Muscle layer of duodenum (tissue), 2 donors: ENCODE measurements around the gene MFSD1.

Source experiments
- H3K27ac ChIP-seq: one replicate; pipeline ENCODE4 v1.7.0; 2013; ENCODE audit warnings: mild to moderate bottlenecking, low read length
- H3K27me3 ChIP-seq: one replicate; pipeline ENCODE4 v1.7.0; 2013; ENCODE audit warnings: low read depth, mild to moderate bottlenecking, control low read depth, low read length
- H3K36me3 ChIP-seq, 2 donors: one replicate each; pipeline ENCODE4 v1.7.0; 2013; ENCODE audit warnings: low read length in 2 of 2, control low read depth in 1 of 2, mild to moderate bottlenecking in 1 of 2; ENCODE audit not compliant: insufficient read depth in 2 of 2, control insufficient read depth in 1 of 2
- H3K4me1 ChIP-seq, 2 donors: one replicate each; pipeline ENCODE4 v1.7.0; 2013; ENCODE audit warnings: low read length in 2 of 2, mild to moderate bottlenecking in 2 of 2, control low read depth in 1 of 2, moderate library complexity in 1 of 2; ENCODE audit not compliant: insufficient read depth in 2 of 2, control insufficient read depth in 1 of 2
- H3K4me3 ChIP-seq, 2 donors: one replicate each; pipeline ENCODE4 v1.7.0; 2013; ENCODE audit warnings: low read length in 2 of 2, low read depth in 1 of 2, mild to moderate bottlenecking in 1 of 2
- H3K9me3 ChIP-seq, 2 donors: one replicate each; pipeline ENCODE4 v1.7.0; 2013; ENCODE audit warnings: low read length in 2 of 2, control low read depth in 1 of 2, mild to moderate bottlenecking in 1 of 2; ENCODE audit not compliant: control insufficient read depth in 1 of 2
- donor health status: healthy.

Gene MFSD1

DNA sequence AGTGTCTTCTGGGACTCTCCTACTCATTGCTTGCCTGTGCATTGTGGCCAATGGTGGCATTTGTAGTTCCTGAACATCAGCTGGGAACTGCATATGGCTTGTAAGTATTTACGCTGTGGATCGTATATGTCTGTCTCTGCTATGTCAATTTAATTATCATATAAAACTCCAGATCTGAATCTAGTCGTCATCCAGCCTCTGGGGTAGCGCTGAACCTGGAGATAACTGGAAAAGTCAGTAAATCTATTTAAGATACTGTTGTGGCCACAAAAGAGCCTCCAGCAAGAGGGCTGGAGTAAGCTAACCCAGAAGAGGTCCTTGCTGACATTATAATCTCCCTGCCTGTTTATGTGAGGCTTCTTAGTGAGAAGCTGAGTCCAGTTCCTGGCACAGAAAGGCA lies 21.6 kb downstream of the MFSD1 start:
- Histone ChIP-seq H3K4me1 (no peaks in the 10 kb centered on the region), H3K27me3 (no peaks in the 10 kb centered on the region), H3K9me3 (no peaks in the 10 kb centered on the region), H3K27ac (no peak overlapping the region), H3K36me3 (peaks cover 43 to 68% of the 10 kb centered on the region in 2 donors), H3K4me3 (no peak overlapping the region)

DNA sequence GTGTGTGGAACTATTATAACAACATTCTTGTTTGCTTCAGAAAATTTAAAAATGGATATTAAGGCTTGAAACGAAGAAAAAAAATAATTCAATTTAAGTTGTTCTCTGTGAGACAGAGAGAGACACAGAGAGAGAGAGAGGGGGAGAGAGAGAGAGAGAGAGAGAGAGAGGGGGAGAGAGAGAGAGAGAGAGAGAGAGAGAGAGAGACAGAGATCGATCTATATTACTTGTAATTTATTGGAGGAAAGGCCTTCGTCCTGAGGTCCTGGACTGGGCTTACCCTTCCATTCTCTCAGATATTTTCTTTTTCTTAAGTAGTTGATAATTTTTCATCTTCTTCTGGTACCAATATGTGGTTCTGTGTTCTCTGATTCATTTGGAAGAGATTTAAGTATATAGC lies 25.9 kb downstream of the MFSD1 start:
- no peak overlapping the region for H3K27ac ChIP-seq
- peaks cover 45 to 73% of the 10 kb centered on the region in 2 donors for H3K36me3 ChIP-seq
- no peaks in the 10 kb centered on the region for H3K9me3 ChIP-seq
- H3K4me3 ChIP-seq = no peak overlapping the region
- no peaks in the 10 kb centered on the region for H3K27me3 ChIP-seq
- H3K4me1 ChIP-seq = no peaks in the 10 kb centered on the region

DNA sequence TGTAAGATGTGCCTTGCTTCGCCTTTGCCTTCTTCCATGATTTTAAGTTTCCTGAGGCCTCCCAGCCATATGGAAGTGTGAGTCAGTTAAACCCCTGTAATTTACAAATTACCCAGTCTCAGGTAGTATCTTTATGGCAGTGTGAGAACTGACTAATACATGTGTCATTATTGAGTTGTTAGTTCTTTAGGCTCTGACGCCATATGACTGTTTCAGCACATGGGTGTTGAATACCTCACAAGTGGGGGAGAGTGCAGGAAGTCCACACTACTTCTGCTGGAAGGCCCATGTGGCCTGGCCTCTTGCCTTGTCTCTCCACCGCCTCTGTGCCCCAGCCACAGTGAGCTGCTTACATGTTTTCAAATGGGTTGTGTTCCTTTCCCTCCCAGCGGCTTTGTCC lies 28.5 kb downstream of the MFSD1 start:
- no peak overlapping the region for H3K4me3 ChIP-seq
- H3K9me3 ChIP-seq = no peaks in the 10 kb centered on the region
- no peak overlapping the region for H3K27ac ChIP-seq
- H3K27me3 ChIP-seq = no peaks in the 10 kb centered on the region
- peaks cover 23 to 50% of the 10 kb centered on the region in 2 donors for H3K36me3 ChIP-seq
- no peaks in the 10 kb centered on the region for H3K4me1 ChIP-seq

DNA sequence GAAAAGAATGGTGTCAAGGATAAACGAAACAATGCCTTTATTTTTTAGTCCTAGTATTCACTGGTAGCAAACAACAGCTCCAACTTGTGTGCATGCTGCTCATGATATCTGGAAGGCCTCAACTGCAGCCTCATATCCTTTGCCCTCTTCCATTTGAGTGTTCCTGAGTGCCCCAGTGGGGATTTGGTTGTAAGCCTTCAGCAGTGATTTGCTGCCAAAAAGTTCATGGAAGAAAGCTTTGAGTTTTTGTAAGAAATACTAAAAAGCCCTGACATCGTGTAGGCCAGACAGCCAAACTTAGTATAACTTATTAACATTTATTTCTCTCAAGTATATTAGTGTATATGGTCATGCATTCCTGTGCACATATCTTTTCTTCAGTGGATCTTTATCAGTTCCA lies 30.0 kb downstream of the MFSD1 start:
- peaks cover 22 to 49% of the 10 kb centered on the region in 2 donors for H3K36me3 ChIP-seq
- H3K9me3 ChIP-seq = no peaks in the 10 kb centered on the region
- no peaks in the 10 kb centered on the region for H3K4me1 ChIP-seq
- H3K27me3 ChIP-seq = no peaks in the 10 kb centered on the region
- H3K27ac ChIP-seq = no peak overlapping the region
- no peak overlapping the region for H3K4me3 ChIP-seq

GRCh38 chr3:158835631-158836030 lies 33.8 kb downstream of the MFSD1 start:
- Histone ChIP-seq H3K4me3 (no peak overlapping the region), H3K4me1 (no peaks in the 10 kb centered on the region), H3K9me3 (no peaks in the 10 kb centered on the region), H3K36me3 (peaks cover 9 to 24% of the 10 kb centered on the region in 2 donors), H3K27ac (no peak overlapping the region), H3K27me3 (no peaks in the 10 kb centered on the region)

DNA sequence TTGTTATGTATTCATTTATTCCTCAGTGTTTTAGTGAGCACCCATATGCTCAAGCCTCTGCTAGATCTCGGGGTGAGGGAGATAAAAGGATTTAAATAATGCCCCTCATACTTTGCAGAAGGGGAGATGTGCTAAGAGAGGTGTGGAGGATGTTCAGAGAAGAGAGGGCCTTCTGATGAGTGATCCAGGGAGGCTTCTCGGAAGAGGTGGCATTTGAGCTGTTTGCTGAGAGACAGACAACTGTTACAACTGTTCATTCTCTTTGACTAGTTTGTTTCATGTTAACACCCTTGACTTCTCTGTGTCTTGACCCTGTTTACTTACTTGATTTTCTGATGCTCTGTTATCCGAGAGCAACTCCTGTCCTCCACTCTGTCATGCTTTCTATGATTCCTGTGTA lies 34.5 kb downstream of the MFSD1 start:
- H3K4me1 ChIP-seq = no peaks in the 10 kb centered on the region
- H3K36me3 ChIP-seq = peaks cover 7 to 18% of the 10 kb centered on the region in 2 donors
- no peak overlapping the region for H3K4me3 ChIP-seq
- no peaks in the 10 kb centered on the region for H3K27me3 ChIP-seq
- no peaks in the 10 kb centered on the region for H3K9me3 ChIP-seq
- no peak overlapping the region for H3K27ac ChIP-seq

DNA sequence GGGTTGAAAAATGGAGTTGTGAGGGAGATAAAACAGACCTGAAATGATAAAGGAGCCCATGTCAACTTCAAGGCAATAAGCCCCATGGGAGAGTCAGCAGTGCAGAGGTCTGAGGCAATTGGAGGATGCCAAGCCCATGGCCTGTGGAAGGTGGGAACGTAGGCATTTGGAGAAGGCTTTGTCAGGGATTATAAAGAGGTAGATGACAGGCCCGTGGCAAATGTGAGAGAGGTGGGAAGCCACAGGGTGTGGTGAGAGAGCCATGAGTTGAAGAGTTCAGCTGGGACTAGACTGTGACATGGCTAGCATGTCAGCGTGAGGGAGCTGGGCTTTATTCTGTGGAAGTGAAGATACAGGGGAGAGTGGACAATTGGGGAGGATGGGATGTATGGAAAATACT lies 35.4 kb downstream of the MFSD1 start:
- no peaks in the 10 kb centered on the region for H3K4me1 ChIP-seq
- peaks cover 3 to 8% of the 10 kb centered on the region in 2 donors for H3K36me3 ChIP-seq
- no peaks in the 10 kb centered on the region for H3K9me3 ChIP-seq
- H3K4me3 ChIP-seq = no peak overlapping the region
- H3K27ac ChIP-seq = no peak overlapping the region
- no peaks in the 10 kb centered on the region for H3K27me3 ChIP-seq

DNA sequence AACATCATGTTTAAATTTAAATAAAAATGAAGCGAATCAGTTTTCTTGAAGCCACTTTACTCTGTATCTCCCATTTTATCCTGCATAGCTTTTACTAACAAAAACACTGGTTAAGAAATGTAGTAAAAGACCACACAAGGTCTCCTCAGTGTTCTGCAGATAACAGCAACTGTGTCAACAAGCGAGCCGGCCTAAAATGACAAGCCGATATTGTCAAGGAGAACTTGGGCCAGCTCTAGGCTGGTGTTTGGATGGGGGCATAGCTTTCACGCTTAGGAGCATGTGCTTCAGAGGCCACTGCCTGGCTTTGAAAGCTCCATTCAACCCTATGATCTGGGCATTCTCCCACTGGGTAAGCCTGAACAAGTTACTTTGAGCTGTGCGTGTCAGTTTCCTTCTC lies 38.1 kb downstream of the MFSD1 start:
- Histone ChIP-seq H3K4me1 (no peaks in the 10 kb centered on the region), H3K36me3 (no peaks in the 10 kb centered on the region), H3K9me3 (no peaks in the 10 kb centered on the region), H3K27ac (no peak overlapping the region), H3K27me3 (no peaks in the 10 kb centered on the region), H3K4me3 (no peak overlapping the region)

DNA sequence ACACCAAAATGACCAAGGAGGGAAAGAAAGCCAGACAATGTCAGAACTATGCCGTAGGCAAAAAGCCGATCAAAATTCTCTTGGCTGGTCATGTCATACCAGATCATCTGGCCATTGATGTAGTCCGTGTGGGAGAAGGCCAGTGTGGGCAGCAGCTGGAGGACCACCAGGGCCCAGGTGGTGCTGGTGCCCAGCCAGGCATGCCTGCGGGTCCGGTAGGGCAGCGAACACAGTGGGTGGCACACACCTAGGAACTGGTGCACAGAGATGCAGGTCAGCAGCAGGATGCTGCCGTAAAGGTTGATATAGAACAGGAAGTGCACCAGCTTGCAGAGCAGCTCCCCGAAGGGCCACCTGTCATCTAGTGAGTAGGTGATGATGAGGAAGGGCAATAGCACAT lies 39.5 kb downstream of the MFSD1 start:
- H3K4me3 ChIP-seq = no peak overlapping the region
- H3K9me3 ChIP-seq = no peaks in the 10 kb centered on the region
- no peaks in the 10 kb centered on the region for H3K27me3 ChIP-seq
- H3K27ac ChIP-seq = no peak overlapping the region
- no peaks in the 10 kb centered on the region for H3K4me1 ChIP-seq
- no peaks in the 10 kb centered on the region for H3K36me3 ChIP-seq

GRCh38 chr3:158842976-158843375 lies 41.1 kb downstream of the MFSD1 start:
- Histone ChIP-seq H3K27me3 (no peaks in the 10 kb centered on the region), H3K4me1 (no peaks in the 10 kb centered on the region), H3K27ac (no peak overlapping the region), H3K36me3 (no peaks in the 10 kb centered on the region), H3K9me3 (no peaks in the 10 kb centered on the region), H3K4me3 (no peak overlapping the region)

DNA sequence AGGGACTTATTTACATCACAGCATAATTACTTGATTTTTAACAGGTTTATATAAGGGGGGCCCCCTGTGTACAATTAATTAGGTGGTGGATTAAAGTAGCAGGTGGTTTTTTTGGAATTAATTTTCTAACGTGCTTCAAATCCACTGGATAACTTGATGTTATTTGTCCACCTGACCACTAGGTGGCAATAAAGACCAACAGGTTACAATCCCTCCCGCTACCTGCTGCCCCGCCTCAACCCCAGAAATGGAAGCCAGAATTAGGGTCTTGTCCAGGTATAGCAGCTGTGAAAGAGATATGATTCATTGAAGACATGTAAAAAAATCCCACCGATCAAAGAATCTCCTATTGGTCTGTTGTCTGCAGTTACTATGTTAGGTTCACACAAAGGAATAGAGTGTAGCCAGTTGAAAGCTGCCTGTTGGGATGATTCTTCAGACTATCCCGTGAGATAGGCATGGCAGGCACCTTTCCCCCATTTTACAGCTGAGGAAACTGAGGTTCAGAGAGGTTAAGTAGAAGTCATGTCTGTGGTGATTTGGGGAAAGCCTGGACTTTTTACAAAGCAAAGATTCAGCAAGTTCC lies 44.0 kb downstream of the MFSD1 start:
- Histone ChIP-seq H3K9me3 (no peaks in the 10 kb centered on the region), H3K36me3 (no peaks in the 10 kb centered on the region), H3K4me3 (no peak overlapping the region), H3K27me3 (no peaks in the 10 kb centered on the region), H3K4me1 (no peaks in the 10 kb centered on the region), H3K27ac (no peak overlapping the region)

- Histone ChIP-seq H3K27ac (no peak overlapping the region), H3K27me3 (no peaks in the 10 kb centered on the region), H3K36me3 (no peaks in the 10 kb centered on the region), H3K4me3 (no peak overlapping the region), H3K4me1 (no peaks in the 10 kb centered on the region), H3K9me3 (no peaks in the 10 kb centered on the region)
These were observed 45.1 kb downstream of the MFSD1 start for GRCh38 chr3:158846803-158847451.
